ENCODE results near the gene NFU1. TPM values are rescaled to one million over a fixed set of nuclear protein-coding genes. Genes with fewer than 3 reads are reported as not detected.

The NFU1 gene
- total and polyA plus RNA-seq, 2 of the 4 experiments (the other 2 are of a cell fraction) = 24.0 to 32.4 TPM

DNA sequence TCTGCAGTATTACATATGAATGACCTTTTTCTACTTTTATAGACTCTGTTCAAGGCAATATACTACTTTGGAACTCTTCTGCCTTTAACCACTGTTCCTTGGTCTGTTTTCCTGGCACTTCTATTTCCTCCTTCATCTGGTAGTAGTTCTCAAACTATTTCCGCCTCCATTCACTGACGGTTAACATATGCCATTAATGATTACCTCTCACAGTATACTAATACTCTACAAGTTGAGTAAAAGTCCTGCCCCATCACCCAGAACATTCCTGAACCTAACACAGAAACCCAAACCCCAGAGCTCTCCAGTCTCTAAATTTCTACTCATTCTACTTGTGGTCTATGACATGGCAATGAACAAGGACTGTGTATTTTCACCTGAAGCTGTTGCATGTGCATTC lies 54.7 kb downstream of the NFU1 start:
- H2BK15ac ChIP-seq (ENCODE audit: low read depth, low read length) = no peak overlapping the region
- peaks cover 10% of the 10 kb centered on the region; the same call in 1 of the 2 replicates for H3K9me1 ChIP-seq (ENCODE audit: insufficient read depth, low read length)
- 100% methylated on average over 2 of the region's 2 CpGs; no CpG with 5 or more reads in 1 of the 2 experiments for WGBS, 2 experiments (ENCODE audit: extremely low coverage in 2 of 2, insufficient read length in 1 of 2)
- H3K27ac ChIP-seq (ENCODE audit: insufficient read depth, low read length) = no peak overlapping the region
- H3K18ac ChIP-seq (ENCODE audit: low read depth, low read length) = no peak overlapping the region
- dilution Hi-C loops (cut with HindIII; ENCODE audit: low sequenced_read_pairs, unreplicated experiment) (no loop called here), intact Hi-C loops (cut with micrococcal nuclease) (no loop called here), in situ Hi-C loops (cut with MboI; ENCODE audit: low sequenced_read_pairs) (no loop called here)
- no peak for DNase-seq
- no peak overlapping the region for H4K5ac ChIP-seq (ENCODE audit: low read depth, low read length)
- no peak overlapping the region for H3K4me3 ChIP-seq (ENCODE audit: insufficient read depth, low read depth, low read length)
- H3K23ac ChIP-seq (ENCODE audit: low read depth, low read length) = no peak overlapping the region
- no peak overlapping the region for H2BK120ac ChIP-seq (ENCODE audit: low read depth, low read length)
- 0 out of 2 replicates have a peak, but pooled peaks cover 1% of the 10 kb centered on the region for H3K36me3 ChIP-seq (ENCODE audit: control insufficient read depth, insufficient read depth, low read length)
- H3K9me3 ChIP-seq (ENCODE audit: control insufficient read depth, insufficient read depth, low read length) = no peaks in the 10 kb centered on the region
- no peak overlapping the region for H2AFZ ChIP-seq (replicated peaks; ENCODE audit: low read length, poor library complexity)
- H4K20me1 ChIP-seq (ENCODE audit: insufficient read depth, low read length) = peaks cover 76% of the 10 kb centered on the region
- H2BK5ac ChIP-seq (ENCODE audit: low read depth, low read length, poor library complexity, severe bottlenecking) = no peak overlapping the region
- H3K4me1 ChIP-seq (ENCODE audit: control insufficient read depth, insufficient read depth, low read length) = peaks cover 4% of the 10 kb centered on the region
- ChIA-PET CTCF (no interaction called here), POLR2A (ENCODE audit: unreplicated experiment) (no interaction called here)
- no peak overlapping the region for H3K9ac ChIP-seq (ENCODE audit: low read depth, low read length)
- H3K56ac ChIP-seq (ENCODE audit: extremely low read depth, insufficient read depth, low read length) = no peak overlapping the region
- ATAC-seq (ENCODE audit: low read depth) = no peak
- no peak overlapping the region for H2AK9ac ChIP-seq (replicated peaks; ENCODE audit: low read depth, low read length, poor library complexity)
- no peak overlapping the region for H3K14ac ChIP-seq (replicated peaks; ENCODE audit: low read depth, low read length)
- H2BK20ac ChIP-seq (ENCODE audit: low read depth, low read length) = no peak overlapping the region
- H4K8ac ChIP-seq (ENCODE audit: low read depth in 2 of 2, low read length in 2 of 2) = no peak overlapping the region
- H3K4ac ChIP-seq (ENCODE audit: low read depth, low read length) = no peak overlapping the region
- BruUV-seq (replicated peaks) = no TSS peak
- TF ChIP-seq, protein P1, sequence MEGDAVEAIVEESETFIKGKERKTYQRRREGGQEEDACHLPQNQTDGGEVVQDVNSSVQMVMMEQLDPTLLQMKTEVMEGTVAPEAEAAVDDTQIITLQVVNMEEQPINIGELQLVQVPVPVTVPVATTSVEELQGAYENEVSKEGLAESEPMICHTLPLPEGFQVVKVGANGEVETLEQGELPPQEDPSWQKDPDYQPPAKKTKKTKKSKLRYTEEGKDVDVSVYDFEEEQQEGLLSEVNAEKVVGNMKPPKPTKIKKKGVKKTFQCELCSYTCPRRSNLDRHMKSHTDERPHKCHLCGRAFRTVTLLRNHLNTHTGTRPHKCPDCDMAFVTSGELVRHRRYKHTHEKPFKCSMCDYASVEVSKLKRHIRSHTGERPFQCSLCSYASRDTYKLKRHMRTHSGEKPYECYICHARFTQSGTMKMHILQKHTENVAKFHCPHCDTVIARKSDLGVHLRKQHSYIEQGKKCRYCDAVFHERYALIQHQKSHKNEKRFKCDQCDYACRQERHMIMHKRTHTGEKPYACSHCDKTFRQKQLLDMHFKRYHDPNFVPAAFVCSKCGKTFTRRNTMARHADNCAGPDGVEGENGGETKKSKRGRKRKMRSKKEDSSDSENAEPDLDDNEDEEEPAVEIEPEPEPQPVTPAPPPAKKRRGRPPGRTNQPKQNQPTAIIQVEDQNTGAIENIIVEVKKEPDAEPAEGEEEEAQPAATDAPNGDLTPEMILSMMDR (conservative IDR thresholded peaks at IDR 0.05; ENCODE audit: low read depth, low read length) = no peak
- TF ChIP-seq RCOR1 (IDR thresholded peaks at IDR 0.05; ENCODE audit: insufficient replicate concordance, low read length) (no peak), BHLHE40 (IDR thresholded peaks at IDR 0.05; ENCODE audit: low read depth, low read length) (no peak), MXI1 (IDR thresholded peaks at IDR 0.05; ENCODE audit: borderline replicate concordance, low read depth, low read length) (no peak), CEBPB (IDR thresholded peaks at IDR 0.05; ENCODE audit: low read depth, low read length) (no peak), CHD1 (IDR thresholded peaks at IDR 0.05; ENCODE audit: low read depth, low read length) (no peak), RFX5 (IDR thresholded peaks at IDR 0.05; ENCODE audit: low read depth, low read length) (no peak), RAD21 (IDR thresholded peaks at IDR 0.05; ENCODE audit: low read length) (no peak), NFE2L2 (IDR thresholded peaks at IDR 0.05; ENCODE audit: low read depth, low read length) (no peak), FOS (IDR thresholded peaks at IDR 0.05; ENCODE audit: low read depth, low read length) (no peak)
- TF ChIP-seq, protein P2, sequence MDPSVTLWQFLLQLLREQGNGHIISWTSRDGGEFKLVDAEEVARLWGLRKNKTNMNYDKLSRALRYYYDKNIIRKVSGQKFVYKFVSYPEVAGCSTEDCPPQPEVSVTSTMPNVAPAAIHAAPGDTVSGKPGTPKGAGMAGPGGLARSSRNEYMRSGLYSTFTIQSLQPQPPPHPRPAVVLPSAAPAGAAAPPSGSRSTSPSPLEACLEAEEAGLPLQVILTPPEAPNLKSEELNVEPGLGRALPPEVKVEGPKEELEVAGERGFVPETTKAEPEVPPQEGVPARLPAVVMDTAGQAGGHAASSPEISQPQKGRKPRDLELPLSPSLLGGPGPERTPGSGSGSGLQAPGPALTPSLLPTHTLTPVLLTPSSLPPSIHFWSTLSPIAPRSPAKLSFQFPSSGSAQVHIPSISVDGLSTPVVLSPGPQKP (IDR thresholded peaks at IDR 0.05; ENCODE audit: borderline replicate concordance, low read depth, low read length) = no peak
- TF ChIP-seq, protein P3, sequence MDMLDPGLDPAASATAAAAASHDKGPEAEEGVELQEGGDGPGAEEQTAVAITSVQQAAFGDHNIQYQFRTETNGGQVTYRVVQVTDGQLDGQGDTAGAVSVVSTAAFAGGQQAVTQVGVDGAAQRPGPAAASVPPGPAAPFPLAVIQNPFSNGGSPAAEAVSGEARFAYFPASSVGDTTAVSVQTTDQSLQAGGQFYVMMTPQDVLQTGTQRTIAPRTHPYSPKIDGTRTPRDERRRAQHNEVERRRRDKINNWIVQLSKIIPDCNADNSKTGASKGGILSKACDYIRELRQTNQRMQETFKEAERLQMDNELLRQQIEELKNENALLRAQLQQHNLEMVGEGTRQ (IDR thresholded peaks at IDR 0.05; ENCODE audit: low read depth, low read length) = no peak
- no peak overlapping the region for H2AK5ac ChIP-seq (ENCODE audit: low read depth, low read length)
- H3K27me3 ChIP-seq (ENCODE audit: control insufficient read depth, insufficient read depth, low read length) = no peaks in the 10 kb centered on the region
- no peak overlapping the region for H4K91ac ChIP-seq (ENCODE audit: insufficient read depth, low read depth, low read length)
- H3K4me2 ChIP-seq (ENCODE audit: low read depth, low read length) = no peak overlapping the region
- H3K79me1 ChIP-seq (ENCODE audit: low read depth in 1 of 2, low read length in 2 of 2) = peaks cover 7 to 59% of the 10 kb centered on the region in 2 experiments
